HEK293 (cell line): ENCODE results near the gene MDN1.

Experiments
- CTCF ChIA-PET: fragments of 350-600 bp; formaldehyde crosslinking; extraction: SDS; loops from one replicate; lab custom pipeline; 2021; ENCODE audit warnings: antibody characterized with exemption; lab: Yijun Ruan, JAX
- POLR2A ChIA-PET: fragments of 300-600 bp; formaldehyde crosslinking; extraction: SDS; loops from one replicate; lab custom pipeline; 2020; ENCODE audit warnings: antibody characterized with exemption, inconsistent platforms; lab: Yijun Ruan, JAX
- H3K27ac ChIP-seq: fragments of 200-500 bp; sonication (Bioruptor generic); 2 replicates; pipeline ENCODE4 v1.5.1; 2014; ENCODE audit warnings: low read depth, low read length, control low read depth, inconsistent platforms; ENCODE audit errors: extremely low read depth
- H3K36me3 ChIP-seq, 2 experiments: fragments of 200-500 bp in 1 of 2; sonication (Bioruptor generic) in 1 of 2; 1 replicate in 1 of 2; 2 replicates in 1 of 2; pipeline ENCODE4 v1.5.1; 2014 to 2017; ENCODE audit warnings: inconsistent platforms in 2 of 2, low read length in 2 of 2; ENCODE audit not compliant: control insufficient read depth in 2 of 2, insufficient read depth in 1 of 2
- H3K4me1 ChIP-seq: fragments of 200-500 bp; sonication (Bioruptor generic); 2 replicates; pipeline ENCODE4 v1.5.1; 2014; ENCODE audit warnings: mild to moderate bottlenecking, low read length, inconsistent platforms; ENCODE audit not compliant: control insufficient read depth, insufficient read depth
- H3K4me3 ChIP-seq: 2 replicates; pipeline ENCODE4 v1.5.1; 2011; ENCODE audit warnings: low read depth, mild to moderate bottlenecking, control low read depth, low read length, moderate library complexity
- H3K9me3 ChIP-seq: fragments of 200-500 bp; sonication (Bioruptor generic); 2 replicates; pipeline ENCODE4 v1.5.1; 2014; ENCODE audit warnings: low read depth, low read length, inconsistent platforms; ENCODE audit not compliant: control insufficient read depth, insufficient read depth
- GFI1B ChIP-seq: fragments of 450-650 bp; formaldehyde crosslinking; IDR thresholded peaks from 2 replicates; pipeline ENCODE4 v1.5.1; 2016; ENCODE audit warnings: missing biosample characterization, missing genetic modification characterization
- INSM2 ChIP-seq: fragments of 450-650 bp; formaldehyde crosslinking; IDR thresholded peaks from 2 replicates; pipeline ENCODE4 v1.5.1; 2016; ENCODE audit warnings: missing biosample characterization, missing genetic modification characterization
- KLF10 ChIP-seq: fragments of 450-650 bp; IDR thresholded peaks from 2 replicates; pipeline ENCODE4 v1.5.1; 2018; ENCODE audit warnings: missing biosample characterization, mild to moderate bottlenecking, missing genetic modification characterization
- PATZ1 ChIP-seq: fragments of 450-650 bp; formaldehyde crosslinking; IDR thresholded peaks from 2 replicates; pipeline ENCODE4 v1.5.1; 2016; ENCODE audit warnings: missing biosample characterization, missing genetic modification characterization
- PRDM4 ChIP-seq: fragments of 450-650 bp; formaldehyde crosslinking; IDR thresholded peaks from 2 replicates; pipeline ENCODE4 v1.5.1; 2017; ENCODE audit warnings: missing biosample characterization, missing genetic modification characterization
- PRDM6 ChIP-seq: fragments of 450-650 bp; formaldehyde crosslinking; IDR thresholded peaks from 2 replicates; pipeline ENCODE4 v1.5.1; 2017; ENCODE audit warnings: missing biosample characterization, missing genetic modification characterization
- SP3 ChIP-seq: fragments of 450-650 bp; formaldehyde crosslinking; IDR thresholded peaks from 2 replicates; pipeline ENCODE4 v1.5.1; 2016; ENCODE audit warnings: missing biosample characterization, missing genetic modification characterization
- ZNF146 ChIP-seq: fragments of 450-650 bp; formaldehyde crosslinking; IDR thresholded peaks from 2 replicates; pipeline ENCODE4 v1.5.1; 2016; ENCODE audit warnings: missing biosample characterization, missing genetic modification characterization
- ZNF148 ChIP-seq: fragments of 450-650 bp; formaldehyde crosslinking; IDR thresholded peaks from 2 replicates; pipeline ENCODE4 v1.5.0; 2017; ENCODE audit warnings: missing biosample characterization, missing genetic modification characterization, borderline replicate concordance
- ZNF174 ChIP-seq: fragments of 450-650 bp; formaldehyde crosslinking; IDR thresholded peaks from 2 replicates; pipeline ENCODE4 v1.5.0; 2017; ENCODE audit warnings: missing biosample characterization, mild to moderate bottlenecking, missing genetic modification characterization
- ZNF2 ChIP-seq: fragments of 450-650 bp; formaldehyde crosslinking; IDR thresholded peaks from 2 replicates; pipeline ENCODE4 v1.5.1; 2016; ENCODE audit warnings: missing biosample characterization, missing genetic modification characterization
- ZNF26 ChIP-seq: fragments of 450-650 bp; formaldehyde crosslinking; IDR thresholded peaks from 2 replicates; pipeline ENCODE4 v1.5.1; 2016; ENCODE audit warnings: missing biosample characterization, missing genetic modification characterization
- ZNF335 ChIP-seq: fragments of 450-650 bp; formaldehyde crosslinking; conservative IDR thresholded peaks from 2 replicates; pipeline ENCODE4 v1.5.1; 2016; ENCODE audit warnings: missing biosample characterization, missing genetic modification characterization
- ZNF341 ChIP-seq: fragments of 450-650 bp; formaldehyde crosslinking; IDR thresholded peaks from 2 replicates; pipeline ENCODE4; 2016; ENCODE audit warnings: low read depth, missing biosample characterization, missing genetic modification characterization
- ZNF510 ChIP-seq: fragments of 450-650 bp; formaldehyde crosslinking; IDR thresholded peaks from 2 replicates; pipeline ENCODE4 v1.5.1; 2018; ENCODE audit warnings: mild to moderate bottlenecking, missing genetic modification characterization, missing biosample characterization; ENCODE audit not compliant: insufficient replicate concordance
- ZNF560 ChIP-seq: fragments of 450-650 bp; formaldehyde crosslinking; IDR thresholded peaks from 2 replicates; pipeline ENCODE4 v1.5.1; 2017; ENCODE audit warnings: missing biosample characterization, missing genetic modification characterization, borderline replicate concordance
- ZNF654 ChIP-seq: fragments of 450-650 bp; formaldehyde crosslinking; IDR thresholded peaks from 2 replicates; pipeline ENCODE4 v1.5.1; 2016; ENCODE audit warnings: low read depth, missing biosample characterization, missing genetic modification characterization
- ZNF660 ChIP-seq: fragments of 450-650 bp; IDR thresholded peaks from 2 replicates; pipeline ENCODE4 v1.5.1; 2018; ENCODE audit warnings: missing biosample characterization, mild to moderate bottlenecking, missing genetic modification characterization
- ZNF843 ChIP-seq: fragments of 450-650 bp; formaldehyde crosslinking; IDR thresholded peaks from 2 replicates; pipeline ENCODE4 v1.5.1; 2016; ENCODE audit warnings: missing biosample characterization, missing genetic modification characterization

The MDN1 gene

GRCh38 chr6:89611666-89612065 lies 207.9 kb downstream of the MDN1 start:
- CTCF ChIA-PET = interaction anchor here (0.7 to 4.6 kb wide), 7 partner anchors 11 to 240 kb away, joined by 3 to 47 read pairs (median 4); partner anchors contain the start of gene ANKRD6

GRCh38 chr6:89610149-89610642 lies 209.4 kb downstream of the MDN1 start:
- Histone ChIP-seq H3K36me3 (peaks cover 0 to 22% of the 10 kb centered on the region in 2 experiments; a peak in 2 of 3 replicates), H3K4me1 (no peaks in the 10 kb centered on the region), H3K9me3 (no peaks in the 10 kb centered on the region), H3K27ac (no peak overlapping the region), H3K4me3 (no peak overlapping the region)
- CTCF ChIA-PET = interaction anchor here (0.6 to 4.6 kb wide), 44 partner anchors 8 to 1146 kb away, joined by 3 to 47 read pairs (median 4); partner anchors contain the start of gene ANKRD6
- POLR2A ChIA-PET = interaction anchor here (0.5 kb wide), 1 partner anchor 21 kb away, joined by 6 read pairs; no protein-coding TSS in a partner anchor
- TF ChIP-seq ZNF174 (tag by site-specific recombination) (no peak), ZNF341 (tag by site-specific recombination) (no peak), ZNF510 (tag by site-specific recombination) (no peak), ZNF843 (no peak), PATZ1 (tag by site-specific recombination) (peak; percentile 48; the same call in 1 of the 2 replicates), INSM2 (tag by site-specific recombination) (no peak), ZNF2 (peak; percentile 65; the same call in 1 of the 2 replicates), SP3 (tag by site-specific recombination) (no peak), PRDM4 (tag by site-specific recombination) (peak; percentile 68), ZNF660 (tag by site-specific recombination) (peak; percentile 44; the same call in 1 of the 2 replicates), ZNF146 (tag by site-specific recombination) (no peak), ZNF26 (tag by site-specific recombination) (no peak), ZNF560 (no peak), ZNF148 (tag by site-specific recombination) (no peak), ZNF654 (peak; percentile 51), KLF10 (tag by site-specific recombination) (no peak)

More at GRCh38 chr6:89611666-89612065, 207.9 kb downstream of the MDN1 start:
- H3K27ac ChIP-seq = no peak overlapping the region
- H3K4me1 ChIP-seq = no peaks in the 10 kb centered on the region
- POLR2A ChIA-PET = no interaction called here
- TF ChIP-seq ZNF335 (tag by site-specific recombination) = no peak
- TF ChIP-seq PRDM6 (tag by site-specific recombination) = no peak
- TF ChIP-seq GFI1B = no peak
- H3K9me3 ChIP-seq = no peaks in the 10 kb centered on the region
- H3K4me3 ChIP-seq = no peak overlapping the region
- peaks cover 0 to 26% of the 10 kb centered on the region in 2 experiments; a peak in 2 of 3 replicates for H3K36me3 ChIP-seq
